ENCODE data around the gene DGKD. TPM values are rescaled to one million over a fixed set of nuclear protein-coding genes. Genes with fewer than 3 reads are reported as not detected.
A peak's percentile ranks its signal among the peaks of the same experiment; 100 is the strongest.

Gene DGKD
- total and polyA plus RNA-seq, 12 donors, result 6.8 to 43.8 (median 16.5) TPM

DNA sequence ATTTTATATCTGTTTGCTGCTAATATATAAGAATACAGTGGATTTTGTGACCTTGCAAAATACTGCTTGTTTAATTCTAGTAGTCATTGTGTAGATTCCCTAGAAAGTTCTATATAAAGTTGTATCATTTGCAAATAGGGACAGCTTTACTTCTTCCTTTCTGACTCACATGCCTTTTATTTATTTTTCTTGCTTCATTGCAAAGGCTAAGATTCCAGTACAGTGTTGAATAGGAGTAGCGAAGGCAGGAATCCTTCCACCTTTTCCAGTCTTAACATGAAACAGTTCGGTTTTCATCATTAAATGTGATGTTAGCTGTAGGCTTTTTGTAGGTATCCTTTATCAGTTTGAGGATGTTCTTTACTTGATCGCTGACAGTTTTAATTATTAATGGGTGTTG, 58.1 kb downstream of the DGKD start:
- no peaks in the 10 kb centered on the region for H3K36me3 ChIP-seq (replicated peaks in 1 of 2)
- no peak for DNase-seq
- WGBS, 4 donors, result 96 to 99% (median 97%) methylated on average over 3 of the region's 3 CpGs
- no peak overlapping the region for H3K4me3 ChIP-seq
- no peak overlapping the region for H3K27ac ChIP-seq
- no peaks in the 10 kb centered on the region for H3K27me3 ChIP-seq
- intact Hi-C loops (cut with DNase I), result no loop called here
- peaks cover 0 to 19% (median 0%) of the 10 kb centered on the region in 3 donors for H3K9me3 ChIP-seq (replicated peaks in 1 of 3)
- peaks cover 24 to 53% of the 10 kb centered on the region in 2 donors for H3K4me1 ChIP-seq (replicated peaks in 1 of 2)
- no peak for TF ChIP-seq POLR2A (IDR thresholded peaks at IDR 0.05)
- TF ChIP-seq, protein P1, sequence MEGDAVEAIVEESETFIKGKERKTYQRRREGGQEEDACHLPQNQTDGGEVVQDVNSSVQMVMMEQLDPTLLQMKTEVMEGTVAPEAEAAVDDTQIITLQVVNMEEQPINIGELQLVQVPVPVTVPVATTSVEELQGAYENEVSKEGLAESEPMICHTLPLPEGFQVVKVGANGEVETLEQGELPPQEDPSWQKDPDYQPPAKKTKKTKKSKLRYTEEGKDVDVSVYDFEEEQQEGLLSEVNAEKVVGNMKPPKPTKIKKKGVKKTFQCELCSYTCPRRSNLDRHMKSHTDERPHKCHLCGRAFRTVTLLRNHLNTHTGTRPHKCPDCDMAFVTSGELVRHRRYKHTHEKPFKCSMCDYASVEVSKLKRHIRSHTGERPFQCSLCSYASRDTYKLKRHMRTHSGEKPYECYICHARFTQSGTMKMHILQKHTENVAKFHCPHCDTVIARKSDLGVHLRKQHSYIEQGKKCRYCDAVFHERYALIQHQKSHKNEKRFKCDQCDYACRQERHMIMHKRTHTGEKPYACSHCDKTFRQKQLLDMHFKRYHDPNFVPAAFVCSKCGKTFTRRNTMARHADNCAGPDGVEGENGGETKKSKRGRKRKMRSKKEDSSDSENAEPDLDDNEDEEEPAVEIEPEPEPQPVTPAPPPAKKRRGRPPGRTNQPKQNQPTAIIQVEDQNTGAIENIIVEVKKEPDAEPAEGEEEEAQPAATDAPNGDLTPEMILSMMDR (IDR thresholded peaks at IDR 0.05), result no peak

DNA sequence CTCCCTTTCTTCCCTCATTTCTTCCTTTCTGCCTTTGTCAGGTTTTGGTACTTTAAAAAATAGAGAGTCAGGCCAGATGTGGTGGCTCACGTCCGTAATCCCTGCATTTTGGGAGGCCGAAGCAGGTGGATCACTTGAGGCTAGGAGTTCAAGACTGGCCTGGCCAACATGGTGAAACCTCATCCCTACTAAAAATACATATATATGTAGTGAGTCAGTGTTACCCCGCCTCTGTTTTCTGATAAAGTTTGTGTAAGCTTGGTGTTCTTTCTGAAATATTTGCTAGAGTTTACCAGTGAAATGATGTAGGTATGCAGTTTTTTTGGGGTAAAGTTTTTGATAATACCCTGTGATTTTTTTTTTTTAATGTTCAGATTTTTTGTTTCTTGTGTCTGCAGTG, 58.8 kb downstream of the DGKD start:
- Histone ChIP-seq H3K4me1 (replicated peaks in 1 of 2) (peaks cover 24 to 53% of the 10 kb centered on the region in 2 donors), H3K9me3 (replicated peaks in 1 of 3) (peaks cover 0 to 19% (median 0%) of the 10 kb centered on the region in 3 donors), H3K4me3 (no peak overlapping the region), H3K36me3 (replicated peaks in 1 of 2) (no peaks in the 10 kb centered on the region), H3K27me3 (no peaks in the 10 kb centered on the region), H3K27ac (peak overlapping the region in 3 of 5 donors; percentile 56 to 86 (median 83))
- 86 to 92% (median 90%) methylated on average over 4 of the region's 4 CpGs for WGBS, 4 donors
- intact Hi-C loops (cut with DNase I), result no loop called here
- TF ChIP-seq, protein P1 (IDR thresholded peaks at IDR 0.05), result no peak
- TF ChIP-seq POLR2A (IDR thresholded peaks at IDR 0.05), result no peak
- no peak for DNase-seq

DNA sequence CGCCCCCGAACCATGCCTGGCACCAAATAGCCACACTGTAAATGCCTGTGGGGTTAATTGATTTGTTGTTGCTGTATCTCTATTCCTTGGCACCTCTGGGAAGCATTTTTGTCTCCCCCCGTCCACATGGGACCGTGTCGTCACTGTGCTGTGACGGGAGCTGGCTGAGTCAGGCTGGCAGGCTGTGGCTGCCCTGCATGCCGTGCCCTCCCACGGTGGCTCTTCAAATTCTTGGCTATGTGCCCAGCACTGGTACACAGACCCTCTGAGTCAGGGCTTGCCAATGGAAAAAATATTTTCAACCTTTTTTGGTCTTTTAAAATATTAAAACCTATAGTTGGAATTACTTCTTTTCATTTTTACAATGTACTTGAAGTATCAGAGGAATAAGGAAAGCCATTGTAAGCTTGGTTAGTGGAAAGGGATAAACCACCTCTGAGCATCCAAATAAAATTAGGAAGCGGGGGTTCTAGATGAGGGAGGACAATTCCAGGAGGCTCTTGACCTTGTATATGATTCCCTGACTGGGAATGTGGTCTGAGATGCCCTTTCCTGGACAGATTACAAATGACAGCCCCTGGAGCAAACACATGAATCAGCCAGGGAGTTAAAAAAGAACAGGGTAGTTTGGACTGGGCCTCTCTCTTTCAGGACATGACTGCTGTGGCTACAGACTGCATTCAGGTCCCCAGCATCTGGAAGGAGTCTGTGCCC, 59.4 kb downstream of the DGKD start:
- peak; percentile 84 to 91 (median 88) for DNase-seq
- TF ChIP-seq, protein P1 (IDR thresholded peaks at IDR 0.05), result no peak
- TF ChIP-seq POLR2A (IDR thresholded peaks at IDR 0.05), result no peak
- H3K27me3 ChIP-seq, result no peaks in the 10 kb centered on the region
- H3K27ac ChIP-seq, result peak overlapping the region in 3 of 5 donors; percentile 56 to 86 (median 83)
- 29 to 42% (median 40%) methylated on average over 9 of the region's 9 CpGs for WGBS, 4 donors
- H3K9me3 ChIP-seq (replicated peaks in 1 of 3), result peaks cover 0 to 19% (median 0%) of the 10 kb centered on the region in 3 donors
- H3K4me3 ChIP-seq, result no peak overlapping the region
- H3K4me1 ChIP-seq (replicated peaks in 1 of 2), result peaks cover 24 to 53% of the 10 kb centered on the region in 2 donors
- intact Hi-C loops (cut with DNase I), result no loop called here
- no peaks in the 10 kb centered on the region for H3K36me3 ChIP-seq (replicated peaks in 1 of 2)

DNA sequence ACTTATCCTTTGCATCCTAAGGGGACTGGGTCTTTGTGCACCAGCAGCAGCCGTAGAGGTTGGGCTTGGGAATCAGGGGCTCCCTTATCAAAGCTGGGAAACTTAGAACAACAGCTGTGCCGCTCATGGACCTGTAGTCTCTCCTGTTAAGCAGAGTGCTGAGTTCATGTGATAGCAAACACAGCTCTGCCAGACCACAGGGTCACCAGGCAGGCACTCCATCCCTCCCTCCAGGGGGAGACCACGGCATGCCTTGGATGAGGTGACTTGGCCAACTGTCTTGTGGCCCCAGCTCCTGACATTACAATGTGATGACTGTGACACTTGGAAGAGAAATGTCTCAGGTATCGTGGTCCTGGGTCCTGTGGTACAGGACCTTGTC, 60.0 kb downstream of the DGKD start:
- DNase-seq, result no peak
- H3K27ac ChIP-seq, result peak overlapping the region in 3 of 5 donors; percentile 56 to 86 (median 83)
- WGBS, 4 donors, result 63 to 100% (median 70%) methylated on average over 1 to 4 of the region's 4 CpGs
- H3K4me3 ChIP-seq, result no peak overlapping the region
- peaks cover 24 to 49% of the 10 kb centered on the region in 2 donors for H3K4me1 ChIP-seq (replicated peaks in 1 of 2)
- no peaks in the 10 kb centered on the region for H3K27me3 ChIP-seq
- no peak for TF ChIP-seq POLR2A (IDR thresholded peaks at IDR 0.05)
- TF ChIP-seq, protein P1 (IDR thresholded peaks at IDR 0.05), result no peak
- intact Hi-C loops (cut with DNase I), result no loop called here
- H3K36me3 ChIP-seq (replicated peaks in 1 of 2), result no peaks in the 10 kb centered on the region
- peaks cover 0 to 19% (median 0%) of the 10 kb centered on the region in 3 donors for H3K9me3 ChIP-seq (replicated peaks in 1 of 3)
